NB4 (cell line): ENCODE data around the gene GBGT1.

Experiments
- DNase-seq: peaks from one replicate; pipeline ENCODE4 v3.0.0; 2010; ENCODE audit warnings: low read depth
- H3K4me3 ChIP-seq: one replicate; pipeline ENCODE4 v1.5.1; 2011; ENCODE audit warnings: mild to moderate bottlenecking, low read depth, low read length, moderate library complexity
- CTCF ChIP-seq: IDR thresholded peaks from one replicate; pipeline ENCODE4 v1.5.1; 2012; ENCODE audit warnings: low read depth, low read length
- MAX ChIP-seq: IDR thresholded peaks from 2 replicates; pipeline ENCODE4 v1.6.1; 2011; ENCODE audit warnings: low read depth, low read length
- MYC ChIP-seq: IDR thresholded peaks from 2 replicates; pipeline ENCODE4 v1.6.1; 2011; ENCODE audit warnings: low read depth, low read length
- POLR2A ChIP-seq: IDR thresholded peaks from 2 replicates; pipeline ENCODE4 v1.6.1; 2011; ENCODE audit warnings: mild to moderate bottlenecking; ENCODE audit not compliant: insufficient read length; ENCODE audit errors: extremely low read depth

The GBGT1 gene

GRCh38 chr9:133167096-133167730, 3.5 kb upstream of the GBGT1 start:
- DNase-seq: no peak
- TF ChIP-seq POLR2A (no peak), MAX (no peak), CTCF (no peak), MYC (no peak)
- H3K4me3 ChIP-seq: no peak overlapping the region

GRCh38 chr9:133166392-133166791, 2.7 kb upstream of the GBGT1 start:
- no peak for DNase-seq
- no peak overlapping the region for H3K4me3 ChIP-seq
- TF ChIP-seq CTCF (no peak), POLR2A (no peak), MYC (no peak), MAX (no peak)

GRCh38 chr9:133165452-133165730, 1.7 kb upstream of the GBGT1 start:
- TF ChIP-seq MAX (no peak), CTCF (no peak), MYC (no peak), POLR2A (no peak)
- no peak overlapping the region for H3K4me3 ChIP-seq
- no peak for DNase-seq

- DNase-seq: no peak
- TF ChIP-seq POLR2A: no peak
- no peak for TF ChIP-seq CTCF
- no peak for TF ChIP-seq MAX
- peak overlapping the region; percentile 75 for H3K4me3 ChIP-seq
These were observed 477 bp upstream of the GBGT1 start for GRCh38 chr9:133164191-133164590.

- no peak for TF ChIP-seq CTCF
- no peak for TF ChIP-seq MYC
- TF ChIP-seq POLR2A: no peak
- TF ChIP-seq MAX: no peak
- H3K4me3 ChIP-seq: peak overlapping the region; percentile 75
- DNase-seq: no peak
These were observed 732 bp downstream of the GBGT1 start for GRCh38 chr9:133162861-133163503.
